HEK293T (cell line): ENCODE data around the gene CAPN2.

Source experiments
- CTCF ChIA-PET: fragments of 350-600 bp; formaldehyde crosslinking; extraction: SDS; loops from one replicate; lab custom pipeline; 2021; ENCODE audit warnings: antibody characterized with exemption, inconsistent platforms; lab: Yijun Ruan, JAX
- POLR2A ChIA-PET: fragments of 350-600 bp; formaldehyde crosslinking; extraction: SDS; loops from one replicate; lab custom pipeline; 2020; ENCODE audit warnings: antibody characterized with exemption, inconsistent platforms; lab: Yijun Ruan, JAX
- DNase-seq: peaks from one replicate; pipeline ENCODE4 v3.0.0; 2012; ENCODE audit warnings: mixed read lengths; ENCODE audit errors: extremely low spot score
- ARNT ChIP-seq: fragments of 450-650 bp; IDR thresholded peaks from 2 replicates; pipeline ENCODE4 v1.6.1; 2017; ENCODE audit warnings: mild to moderate bottlenecking
- BHLHE40 ChIP-seq: fragments of 450-650 bp; IDR thresholded peaks from 2 replicates; pipeline ENCODE4 v1.6.1; 2016; ENCODE audit warnings: mild to moderate bottlenecking, moderate library complexity, borderline replicate concordance
- CTBP1 ChIP-seq: fragments of 450-650 bp; IDR thresholded peaks from 2 replicates; pipeline ENCODE4 v1.6.1; 2016; ENCODE audit warnings: borderline replicate concordance
- ELF4 ChIP-seq: fragments of 450-650 bp; IDR thresholded peaks from 2 replicates; pipeline ENCODE4 v1.6.1; 2017; ENCODE audit warnings: antibody characterized with exemption
- FOXA1 ChIP-seq: fragments of 450-650 bp; IDR thresholded peaks from 2 replicates; pipeline ENCODE4 v1.6.1; 2016; ENCODE audit warnings: mild to moderate bottlenecking
- FOXK2 ChIP-seq: fragments of 450-650 bp; IDR thresholded peaks from 2 replicates; pipeline ENCODE4 v1.6.1; 2016; ENCODE audit warnings: mild to moderate bottlenecking
- FOXM1 ChIP-seq: fragments of 450-650 bp; IDR thresholded peaks from 2 replicates; pipeline ENCODE4 v1.6.1; 2017; ENCODE audit warnings: mild to moderate bottlenecking, borderline replicate concordance
- HDGF ChIP-seq: fragments of 450-650 bp; IDR thresholded peaks from 2 replicates; pipeline ENCODE4 v1.6.1; 2017; ENCODE audit warnings: antibody characterized with exemption, borderline replicate concordance
- L3MBTL2 ChIP-seq: fragments of 450-650 bp; conservative IDR thresholded peaks from 2 replicates; pipeline ENCODE4 v1.6.1; 2016; ENCODE audit warnings: mild to moderate bottlenecking
- LEF1 ChIP-seq: fragments of 450-650 bp; IDR thresholded peaks from 2 replicates; pipeline ENCODE4 v1.6.1; 2017; ENCODE audit warnings: mild to moderate bottlenecking, borderline replicate concordance
- NFRKB ChIP-seq: fragments of 450-650 bp; IDR thresholded peaks from 2 replicates; pipeline ENCODE4 v1.6.1; 2016; ENCODE audit warnings: mild to moderate bottlenecking, moderate library complexity
- SP1 ChIP-seq: fragments of 450-650 bp; IDR thresholded peaks from 2 replicates; pipeline ENCODE4 v1.6.1; 2017
- SUZ12 ChIP-seq: fragments of 450-650 bp; IDR thresholded peaks from 2 replicates; pipeline ENCODE4 v1.6.1; 2016; ENCODE audit warnings: mild to moderate bottlenecking
- TARDBP ChIP-seq: fragments of 450-650 bp; IDR thresholded peaks from 2 replicates; pipeline ENCODE4 v1.6.1; 2016
- ZNF384 ChIP-seq: fragments of 450-650 bp; IDR thresholded peaks from 2 replicates; pipeline ENCODE4 v1.6.1; 2016
- TF ChIP-seq, protein P1 (sequence below): fragments of 450-650 bp; IDR thresholded peaks from 2 replicates; pipeline ENCODE4 v1.6.1; 2016

The CAPN2 gene

DNA sequence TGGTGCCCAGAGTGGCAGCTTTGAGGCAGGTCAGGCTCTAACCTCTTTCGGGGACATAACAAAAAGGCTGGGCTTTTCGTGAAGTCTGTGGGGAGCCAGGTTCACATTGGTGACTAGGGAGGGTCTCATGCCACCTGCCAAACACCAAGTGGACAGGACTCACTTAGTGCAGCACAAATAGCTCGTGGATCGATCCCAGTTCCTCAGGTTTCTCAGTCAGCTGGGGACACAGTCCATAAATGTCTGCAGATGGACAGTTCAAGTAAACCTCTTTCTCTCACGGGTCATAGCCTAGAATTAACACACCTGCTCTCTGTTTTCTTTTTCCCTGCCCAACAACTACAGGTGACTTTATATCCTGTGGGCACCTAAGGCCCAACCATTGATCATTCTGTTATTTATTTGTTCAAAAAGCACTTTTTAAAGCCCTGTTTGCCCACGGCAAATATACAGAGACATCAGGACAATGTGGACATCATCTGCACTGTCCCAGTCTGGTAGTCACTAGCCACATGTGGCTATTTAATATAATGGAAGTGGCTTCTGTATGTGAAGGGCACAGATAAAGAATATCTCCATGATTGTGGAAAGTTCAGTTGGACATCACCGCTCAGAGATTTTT lies 53.5 kb downstream of the CAPN2 start:
- CTCF ChIA-PET: no interaction called here
- TF ChIP-seq ARNT (no peak), TARDBP (no peak)
- no peak for DNase-seq
- POLR2A ChIA-PET: no interaction called here

DNA sequence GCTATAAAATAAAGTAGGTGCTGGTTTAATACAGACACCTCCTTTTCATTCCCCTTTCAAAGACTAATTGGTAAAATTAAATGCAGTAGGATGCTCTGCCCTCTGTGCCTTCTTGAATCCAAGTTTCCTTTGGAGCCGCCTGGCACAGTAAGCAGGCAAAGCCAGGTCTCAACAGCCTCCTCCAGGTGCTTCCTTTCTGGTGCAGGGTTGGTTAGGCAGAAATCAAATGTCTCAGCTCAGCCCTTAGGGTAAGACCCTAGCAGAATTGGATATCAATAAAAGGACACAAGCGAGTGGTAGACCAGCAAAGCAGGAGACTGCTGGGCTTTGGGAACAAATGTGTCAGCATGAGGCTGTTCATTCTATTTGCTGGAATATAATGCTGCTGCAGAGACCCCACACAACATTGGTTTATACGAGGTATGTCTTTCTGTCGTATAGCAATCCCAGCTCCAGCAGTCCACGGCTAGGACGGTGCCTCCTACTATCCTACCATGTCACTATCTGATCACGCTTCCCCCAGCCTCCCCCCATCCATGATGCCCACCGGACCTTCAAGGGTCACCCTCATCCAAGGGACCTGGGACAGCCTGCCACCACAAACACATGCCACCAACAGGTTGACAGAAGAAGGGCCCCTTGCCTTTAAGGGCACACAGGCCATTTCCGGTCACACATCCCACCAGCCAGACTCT lies 58.4 kb downstream of the CAPN2 start:
- no peak for DNase-seq
- POLR2A ChIA-PET: no interaction called here
- CTCF ChIA-PET: interaction anchor here (0.8 to 2.7 kb wide), 3 partner anchors 9 to 22 kb away, joined by 3 to 11 read pairs (median 6); no protein-coding TSS in a partner anchor
- TF ChIP-seq NFRKB: no peak
- no peak for TF ChIP-seq ZNF384
- TF ChIP-seq L3MBTL2: no peak
- TF ChIP-seq SP1: no peak
- TF ChIP-seq BHLHE40: no peak
- TF ChIP-seq CTBP1: no peak
- no peak for TF ChIP-seq LEF1

DNA sequence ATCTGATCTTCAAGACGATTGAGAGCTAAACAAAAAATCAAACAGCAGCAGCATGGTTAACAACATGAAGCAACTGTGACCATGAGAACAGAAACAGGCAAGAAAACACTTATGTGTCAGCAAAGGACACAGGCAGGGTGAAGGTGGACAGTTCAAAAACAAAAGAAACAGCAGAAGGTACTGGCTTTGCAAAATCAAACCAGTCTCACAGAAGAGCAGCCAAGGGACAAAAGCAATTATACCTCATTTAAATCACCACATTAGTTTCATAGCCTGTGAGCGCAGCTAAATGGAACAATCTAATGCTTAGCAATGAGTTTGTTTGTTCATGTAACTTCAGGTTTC lies 59.1 kb downstream of the CAPN2 start:
- no peak for DNase-seq
- CTCF ChIA-PET: interaction anchor here (0.8 to 2.7 kb wide), 2 partner anchors 8 to 22 kb away, joined by 3 to 11 read pairs; no protein-coding TSS in a partner anchor
- POLR2A ChIA-PET: interaction anchor here (0.9 to 1.5 kb wide), 2 partner anchors 10 to 64 kb away, joined by 3 to 4 read pairs; no protein-coding TSS in a partner anchor
- TF ChIP-seq ZNF384 (no peak), SP1 (no peak), FOXA1 (no peak), ARNT (no peak), NFRKB (no peak), FOXM1 (no peak), FOXK2 (no peak), HDGF (no peak)
- TF ChIP-seq, protein P1, sequence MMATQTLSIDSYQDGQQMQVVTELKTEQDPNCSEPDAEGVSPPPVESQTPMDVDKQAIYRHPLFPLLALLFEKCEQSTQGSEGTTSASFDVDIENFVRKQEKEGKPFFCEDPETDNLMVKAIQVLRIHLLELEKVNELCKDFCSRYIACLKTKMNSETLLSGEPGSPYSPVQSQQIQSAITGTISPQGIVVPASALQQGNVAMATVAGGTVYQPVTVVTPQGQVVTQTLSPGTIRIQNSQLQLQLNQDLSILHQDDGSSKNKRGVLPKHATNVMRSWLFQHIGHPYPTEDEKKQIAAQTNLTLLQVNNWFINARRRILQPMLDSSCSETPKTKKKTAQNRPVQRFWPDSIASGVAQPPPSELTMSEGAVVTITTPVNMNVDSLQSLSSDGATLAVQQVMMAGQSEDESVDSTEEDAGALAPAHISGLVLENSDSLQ: no peak

DNA sequence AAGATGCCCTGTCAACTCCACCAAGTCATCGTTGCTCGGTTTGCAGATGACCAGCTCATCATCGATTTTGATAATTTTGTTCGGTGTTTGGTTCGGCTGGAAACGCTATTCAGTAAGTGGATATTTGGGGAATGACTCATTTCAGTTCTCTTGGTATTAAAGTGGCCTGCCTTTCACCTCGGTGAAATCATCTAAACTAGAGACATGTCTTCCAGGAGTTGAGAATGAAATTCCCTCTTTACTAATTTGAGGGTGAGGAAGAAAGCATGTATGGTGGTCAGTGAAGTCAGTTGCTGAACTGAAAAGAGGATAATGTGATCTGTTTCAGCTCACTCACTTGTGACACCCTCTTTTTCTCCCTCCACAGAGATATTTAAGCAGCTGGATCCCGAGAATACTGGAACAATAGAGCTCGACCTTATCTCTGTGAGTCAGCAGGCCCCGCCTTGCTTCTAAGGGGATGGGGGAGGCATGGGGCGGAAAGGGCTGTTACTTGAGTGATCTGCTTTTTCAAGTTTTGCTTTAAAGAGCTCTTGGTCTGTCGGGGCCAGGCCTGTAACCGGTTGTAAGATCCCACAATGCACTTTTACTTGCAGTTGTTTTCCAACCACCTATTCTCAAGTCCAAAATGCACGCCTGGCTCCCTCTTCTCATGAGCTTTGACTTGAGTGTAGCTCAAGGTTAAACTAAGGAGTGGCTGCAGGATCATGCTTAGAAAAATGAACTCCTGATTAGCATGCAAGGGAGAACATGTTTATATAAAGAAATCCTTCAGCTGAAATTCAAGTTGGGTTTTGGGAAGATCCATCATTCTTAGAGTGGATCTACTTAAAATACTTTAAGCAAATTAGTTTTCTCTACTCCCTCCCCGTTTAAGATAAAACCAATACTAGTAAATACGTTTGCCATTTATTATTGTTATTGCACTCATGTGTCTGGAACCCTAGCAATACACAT lies 59.8 kb downstream of the CAPN2 start:
- no peak for DNase-seq
- ChIA-PET CTCF (interaction anchor here (0.8 to 2.7 kb wide), 2 partner anchors 8 to 23 kb away, joined by 3 to 11 read pairs; no protein-coding TSS in a partner anchor), POLR2A (interaction anchor here (0.9 to 1.5 kb wide), 3 partner anchors 9 to 65 kb away, joined by 3 to 4 read pairs (median 3); no protein-coding TSS in a partner anchor)
- TF ChIP-seq ZNF384: no peak
- no peak for TF ChIP-seq SP1
- TF ChIP-seq SUZ12: no peak
- TF ChIP-seq BHLHE40: no peak
- TF ChIP-seq ELF4: no peak
- TF ChIP-seq TARDBP: no peak
- no peak for TF ChIP-seq FOXM1
- no peak for TF ChIP-seq L3MBTL2
- no peak for TF ChIP-seq NFRKB
- no peak for TF ChIP-seq CTBP1
- no peak for TF ChIP-seq FOXK2
- TF ChIP-seq ARNT: no peak
- TF ChIP-seq HDGF: no peak
- TF ChIP-seq FOXA1: no peak
- TF ChIP-seq, protein P1: no peak
- TF ChIP-seq LEF1: no peak

DNA sequence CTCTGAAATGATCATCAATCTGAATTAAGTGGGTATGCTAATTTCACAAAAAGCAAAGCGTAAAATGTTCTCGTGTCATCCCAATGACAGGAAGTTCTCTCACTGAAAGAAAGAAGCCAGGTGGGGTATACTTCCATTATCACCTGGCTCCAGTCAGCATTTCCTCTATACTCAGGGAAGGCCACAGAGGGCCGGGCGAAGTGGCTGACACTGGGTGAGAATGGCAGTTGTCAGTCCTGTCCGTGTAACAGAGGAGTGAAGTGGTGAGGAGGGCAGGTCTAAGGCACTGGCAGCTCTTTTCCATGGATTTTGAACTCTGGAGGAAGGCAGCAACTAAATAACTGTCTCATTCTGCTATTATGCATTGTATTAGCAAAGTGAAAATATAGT lies 60.4 kb downstream of the CAPN2 start:
- CTCF ChIA-PET: interaction anchor here (2.7 kb wide), 1 partner anchor 23 kb away, joined by 11 read pairs; no protein-coding TSS in a partner anchor
- no peak for TF ChIP-seq HDGF
- no peak for TF ChIP-seq FOXK2
- no peak for TF ChIP-seq LEF1
- TF ChIP-seq CTBP1: no peak
- TF ChIP-seq ELF4: no peak
- no peak for TF ChIP-seq SUZ12
- TF ChIP-seq FOXA1: no peak
- TF ChIP-seq FOXM1: no peak
- TF ChIP-seq, protein P1: no peak
- TF ChIP-seq ARNT: no peak
- TF ChIP-seq L3MBTL2: no peak
- TF ChIP-seq BHLHE40: no peak
- TF ChIP-seq TARDBP: no peak
- TF ChIP-seq ZNF384: no peak
- no peak for TF ChIP-seq NFRKB
- TF ChIP-seq SP1: no peak
- no peak for DNase-seq
- POLR2A ChIA-PET: interaction anchor here (0.9 to 1.5 kb wide), 2 partner anchors 8 to 38 kb away, joined by 3 to 4 read pairs; no protein-coding TSS in a partner anchor
